Measurements from ENCODE around the gene CREB3L2.

The CREB3L2 gene

GRCh38 chr7:137895301-137896221, 106.3 kb downstream of the CREB3L2 start:
- no peak overlapping the region for H3K27ac ChIP-seq (ENCODE audit: low read depth, low read length)
- no peaks in the 10 kb centered on the region for H3K27me3 ChIP-seq (ENCODE audit: control insufficient read depth in 1 of 2, insufficient read depth in 2 of 2, low read length in 2 of 2)
- H3K9me3 ChIP-seq (ENCODE audit: control insufficient read depth in 1 of 2, low read length in 2 of 2) = no peaks in the 10 kb centered on the region
- no peak overlapping the region for H3K9ac ChIP-seq (ENCODE audit: low read depth in 1 of 2, low read length in 2 of 2)
- H3K4me3 ChIP-seq (ENCODE audit: low read depth in 1 of 2, low read length in 2 of 2) = no peak overlapping the region
- peaks cover 57 to 73% of the 10 kb centered on the region in 2 donors for H3K36me3 ChIP-seq (ENCODE audit: control insufficient read depth in 1 of 2, insufficient read depth in 2 of 2, low read length in 2 of 2)
- H3K4me1 ChIP-seq (ENCODE audit: control insufficient read depth in 1 of 2, insufficient read depth in 2 of 2, low read length in 2 of 2) = peaks cover 0 to 3% of the 10 kb centered on the region in 2 donors

GRCh38 chr7:137893143-137893742, 108.6 kb downstream of the CREB3L2 start:
- no peak overlapping the region for H3K27ac ChIP-seq (ENCODE audit: low read depth, low read length)
- H3K36me3 ChIP-seq (ENCODE audit: control insufficient read depth in 1 of 2, insufficient read depth in 2 of 2, low read length in 2 of 2) = peaks cover 52 to 76% of the 10 kb centered on the region in 2 donors
- H3K27me3 ChIP-seq (ENCODE audit: control insufficient read depth in 1 of 2, insufficient read depth in 2 of 2, low read length in 2 of 2) = no peaks in the 10 kb centered on the region

GRCh38 chr7:137891016-137891655, 110.8 kb downstream of the CREB3L2 start:
- no peak overlapping the region for H3K4me3 ChIP-seq (ENCODE audit: low read depth in 1 of 2, low read length in 2 of 2)
- H3K27ac ChIP-seq (ENCODE audit: low read depth, low read length) = no peak overlapping the region
- peaks cover 45 to 71% of the 10 kb centered on the region in 2 donors for H3K36me3 ChIP-seq (ENCODE audit: control insufficient read depth in 1 of 2, insufficient read depth in 2 of 2, low read length in 2 of 2)
- no peak overlapping the region for H3K9ac ChIP-seq (ENCODE audit: low read depth in 1 of 2, low read length in 2 of 2)
- H3K27me3 ChIP-seq (ENCODE audit: control insufficient read depth in 1 of 2, insufficient read depth in 2 of 2, low read length in 2 of 2) = no peaks in the 10 kb centered on the region
- H3K9me3 ChIP-seq (ENCODE audit: control insufficient read depth in 1 of 2, low read length in 2 of 2) = no peaks in the 10 kb centered on the region
- H3K4me1 ChIP-seq (ENCODE audit: control insufficient read depth in 1 of 2, insufficient read depth in 2 of 2, low read length in 2 of 2) = no peaks in the 10 kb centered on the region

More at GRCh38 chr7:137893143-137893742, 108.6 kb downstream of the CREB3L2 start:
- Histone ChIP-seq H3K4me1 (ENCODE audit: control insufficient read depth in 1 of 2, insufficient read depth in 2 of 2, low read length in 2 of 2) (no peaks in the 10 kb centered on the region), H3K4me3 (ENCODE audit: low read depth in 1 of 2, low read length in 2 of 2) (no peak overlapping the region), H3K9ac (ENCODE audit: low read depth in 1 of 2, low read length in 2 of 2) (no peak overlapping the region), H3K9me3 (ENCODE audit: control insufficient read depth in 1 of 2, low read length in 2 of 2) (no peaks in the 10 kb centered on the region)

- peaks cover 42 to 71% of the 10 kb centered on the region in 2 donors for H3K36me3 ChIP-seq (ENCODE audit: control insufficient read depth in 1 of 2, insufficient read depth in 2 of 2, low read length in 2 of 2)
- no peak overlapping the region for H3K9ac ChIP-seq (ENCODE audit: low read depth in 1 of 2, low read length in 2 of 2)
- H3K4me1 ChIP-seq (ENCODE audit: control insufficient read depth in 1 of 2, insufficient read depth in 2 of 2, low read length in 2 of 2) = no peaks in the 10 kb centered on the region
- no peak overlapping the region for H3K27ac ChIP-seq (ENCODE audit: low read depth, low read length)
- H3K9me3 ChIP-seq (ENCODE audit: control insufficient read depth in 1 of 2, low read length in 2 of 2) = no peaks in the 10 kb centered on the region
- no peak overlapping the region for H3K4me3 ChIP-seq (ENCODE audit: low read depth in 1 of 2, low read length in 2 of 2)
- no peaks in the 10 kb centered on the region for H3K27me3 ChIP-seq (ENCODE audit: control insufficient read depth in 1 of 2, insufficient read depth in 2 of 2, low read length in 2 of 2)
These were observed 111.4 kb downstream of the CREB3L2 start for GRCh38 chr7:137890449-137890921.

- H3K9me3 ChIP-seq (ENCODE audit: control insufficient read depth in 1 of 2, low read length in 2 of 2) = no peaks in the 10 kb centered on the region
- no peak overlapping the region for H3K4me3 ChIP-seq (ENCODE audit: low read depth in 1 of 2, low read length in 2 of 2)
- H3K27ac ChIP-seq (ENCODE audit: low read depth, low read length) = no peak overlapping the region
- H3K27me3 ChIP-seq (ENCODE audit: control insufficient read depth in 1 of 2, insufficient read depth in 2 of 2, low read length in 2 of 2) = no peaks in the 10 kb centered on the region
- no peaks in the 10 kb centered on the region for H3K4me1 ChIP-seq (ENCODE audit: control insufficient read depth in 1 of 2, insufficient read depth in 2 of 2, low read length in 2 of 2)
- peaks cover 37 to 71% of the 10 kb centered on the region in 2 donors for H3K36me3 ChIP-seq (ENCODE audit: control insufficient read depth in 1 of 2, insufficient read depth in 2 of 2, low read length in 2 of 2)
- no peak overlapping the region for H3K9ac ChIP-seq (ENCODE audit: low read depth in 1 of 2, low read length in 2 of 2)
These were observed 113.6 kb downstream of the CREB3L2 start for GRCh38 chr7:137888241-137888640.

- Histone ChIP-seq H3K27me3 (ENCODE audit: control insufficient read depth in 1 of 2, insufficient read depth in 2 of 2, low read length in 2 of 2) (no peaks in the 10 kb centered on the region), H3K27ac (ENCODE audit: low read depth, low read length) (no peak overlapping the region), H3K9me3 (ENCODE audit: control insufficient read depth in 1 of 2, low read length in 2 of 2) (peaks cover 0 to 7% of the 10 kb centered on the region in 2 donors), H3K4me1 (ENCODE audit: control insufficient read depth in 1 of 2, insufficient read depth in 2 of 2, low read length in 2 of 2) (no peaks in the 10 kb centered on the region), H3K9ac (ENCODE audit: low read depth in 1 of 2, low read length in 2 of 2) (no peak overlapping the region), H3K4me3 (ENCODE audit: low read depth in 1 of 2, low read length in 2 of 2) (no peak overlapping the region), H3K36me3 (ENCODE audit: control insufficient read depth in 1 of 2, insufficient read depth in 2 of 2, low read length in 2 of 2) (peaks cover 39 to 75% of the 10 kb centered on the region in 2 donors)
These were observed 115.1 kb downstream of the CREB3L2 start for GRCh38 chr7:137886746-137887145.

- Histone ChIP-seq H3K9ac (ENCODE audit: low read depth in 1 of 2, low read length in 2 of 2) (no peak overlapping the region), H3K4me3 (ENCODE audit: low read depth in 1 of 2, low read length in 2 of 2) (no peak overlapping the region), H3K4me1 (ENCODE audit: control insufficient read depth in 1 of 2, insufficient read depth in 2 of 2, low read length in 2 of 2) (no peaks in the 10 kb centered on the region), H3K27me3 (ENCODE audit: control insufficient read depth in 1 of 2, insufficient read depth in 2 of 2, low read length in 2 of 2) (no peaks in the 10 kb centered on the region), H3K9me3 (ENCODE audit: control insufficient read depth in 1 of 2, low read length in 2 of 2) (peaks cover 0 to 7% of the 10 kb centered on the region in 2 donors), H3K36me3 (ENCODE audit: control insufficient read depth in 1 of 2, insufficient read depth in 2 of 2, low read length in 2 of 2) (peaks cover 42 to 77% of the 10 kb centered on the region in 2 donors), H3K27ac (ENCODE audit: low read depth, low read length) (no peak overlapping the region)
These were observed 115.6 kb downstream of the CREB3L2 start for GRCh38 chr7:137886281-137886680.

- H3K4me3 ChIP-seq (ENCODE audit: low read depth in 1 of 2, low read length in 2 of 2) = no peak overlapping the region
- H3K36me3 ChIP-seq (ENCODE audit: control insufficient read depth in 1 of 2, insufficient read depth in 2 of 2, low read length in 2 of 2) = peaks cover 46 to 78% of the 10 kb centered on the region in 2 donors
- no peak overlapping the region for H3K27ac ChIP-seq (ENCODE audit: low read depth, low read length)
- no peak overlapping the region for H3K9ac ChIP-seq (ENCODE audit: low read depth in 1 of 2, low read length in 2 of 2)
- no peaks in the 10 kb centered on the region for H3K27me3 ChIP-seq (ENCODE audit: control insufficient read depth in 1 of 2, insufficient read depth in 2 of 2, low read length in 2 of 2)
- H3K9me3 ChIP-seq (ENCODE audit: control insufficient read depth in 1 of 2, low read length in 2 of 2) = peaks cover 0 to 7% of the 10 kb centered on the region in 2 donors
- no peaks in the 10 kb centered on the region for H3K4me1 ChIP-seq (ENCODE audit: control insufficient read depth in 1 of 2, insufficient read depth in 2 of 2, low read length in 2 of 2)
These were observed 116.2 kb downstream of the CREB3L2 start for GRCh38 chr7:137885678-137886077.

GRCh38 chr7:137882806-137883205, 119.1 kb downstream of the CREB3L2 start:
- H3K4me3 ChIP-seq (ENCODE audit: low read depth in 1 of 2, low read length in 2 of 2) = no peak overlapping the region
- no peak overlapping the region for H3K27ac ChIP-seq (ENCODE audit: low read depth, low read length)
- H3K4me1 ChIP-seq (ENCODE audit: control insufficient read depth in 1 of 2, insufficient read depth in 2 of 2, low read length in 2 of 2) = no peaks in the 10 kb centered on the region
- peaks cover 52 to 90% of the 10 kb centered on the region in 2 donors for H3K36me3 ChIP-seq (ENCODE audit: control insufficient read depth in 1 of 2, insufficient read depth in 2 of 2, low read length in 2 of 2)
- H3K9ac ChIP-seq (ENCODE audit: low read depth in 1 of 2, low read length in 2 of 2) = no peak overlapping the region
- no peaks in the 10 kb centered on the region for H3K27me3 ChIP-seq (ENCODE audit: control insufficient read depth in 1 of 2, insufficient read depth in 2 of 2, low read length in 2 of 2)
- H3K9me3 ChIP-seq (ENCODE audit: control insufficient read depth in 1 of 2, low read length in 2 of 2) = peaks cover 0 to 7% of the 10 kb centered on the region in 2 donors

- no peaks in the 10 kb centered on the region for H3K4me1 ChIP-seq (ENCODE audit: control insufficient read depth in 1 of 2, insufficient read depth in 2 of 2, low read length in 2 of 2)
- H3K4me3 ChIP-seq (ENCODE audit: low read depth in 1 of 2, low read length in 2 of 2) = no peak overlapping the region
- H3K9me3 ChIP-seq (ENCODE audit: control insufficient read depth in 1 of 2, low read length in 2 of 2) = peaks cover 0 to 7% of the 10 kb centered on the region in 2 donors
- no peak overlapping the region for H3K27ac ChIP-seq (ENCODE audit: low read depth, low read length)
- H3K9ac ChIP-seq (ENCODE audit: low read depth in 1 of 2, low read length in 2 of 2) = no peak overlapping the region
- peaks cover 52 to 92% of the 10 kb centered on the region in 2 donors for H3K36me3 ChIP-seq (ENCODE audit: control insufficient read depth in 1 of 2, insufficient read depth in 2 of 2, low read length in 2 of 2)
- H3K27me3 ChIP-seq (ENCODE audit: control insufficient read depth in 1 of 2, insufficient read depth in 2 of 2, low read length in 2 of 2) = no peaks in the 10 kb centered on the region
These were observed 119.6 kb downstream of the CREB3L2 start for GRCh38 chr7:137882261-137882668.

Measured in duodenal mucosa (tissue), 2 donors.